GM08714 (cell line): ENCODE results near the gene GMPR2.

Experiments used
- H3K4me3 ChIP-seq: fragments of 200-500 bp; sonication (Bioruptor generic); 2 replicates; pipeline ENCODE4 v1.5.1; 2014; ENCODE audit warnings: mild to moderate bottlenecking, low read length, inconsistent platforms
- ZNF274 ChIP-seq: IDR thresholded peaks from 2 replicates; pipeline ENCODE4 v1.6.1; 2012; ENCODE audit warnings: mild to moderate bottlenecking, low read depth, low read length

GMPR2 gene

GRCh38 chr14:24232645-24233537 lies at the start of gene GMPR2:
Gene GMPR2 (plus strand): TSS chr14:24232929. CDS start chr14:24233254, 325 bp downstream.
- TF ChIP-seq ZNF274: no peak
- H3K4me3 ChIP-seq: peak within 1 kb of the TSS; percentile 79

DNA sequence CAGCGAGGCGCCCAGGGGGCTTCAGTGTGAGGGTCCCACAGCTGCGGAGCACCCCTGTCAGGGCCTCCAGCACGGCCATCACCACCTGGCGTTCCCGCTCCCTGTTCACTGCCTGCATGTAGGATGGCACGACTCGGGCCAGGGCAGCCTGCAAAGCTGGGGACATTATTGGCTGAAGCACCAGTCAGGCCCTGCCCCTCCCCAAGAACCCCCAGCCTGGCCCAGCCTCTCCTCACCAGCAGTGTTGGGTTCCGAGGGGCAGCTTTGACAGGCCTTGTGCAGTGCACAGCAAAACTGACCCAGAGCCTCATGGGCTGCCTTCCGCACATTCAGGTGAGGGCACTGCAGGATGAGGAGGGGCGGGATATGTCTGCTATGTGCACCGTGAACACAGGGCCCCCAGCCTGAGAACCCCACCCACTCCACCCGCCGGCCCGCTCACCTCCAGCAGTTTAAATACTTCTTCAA lies 49.7 kb upstream of the GMPR2 start:
- H3K4me3 ChIP-seq: no peak overlapping the region
- TF ChIP-seq ZNF274: no peak

- no peak for TF ChIP-seq ZNF274
Observed at GRCh38 chr14:24184104-24184970, 48.4 kb upstream of the GMPR2 start.

GRCh38 chr14:24185026-24185425 lies 47.7 kb upstream of the GMPR2 start:
- no peak overlapping the region for H3K4me3 ChIP-seq

More at GRCh38 chr14:24184104-24184970, 48.4 kb upstream of the GMPR2 start:
- no peak overlapping the region for H3K4me3 ChIP-seq

DNA sequence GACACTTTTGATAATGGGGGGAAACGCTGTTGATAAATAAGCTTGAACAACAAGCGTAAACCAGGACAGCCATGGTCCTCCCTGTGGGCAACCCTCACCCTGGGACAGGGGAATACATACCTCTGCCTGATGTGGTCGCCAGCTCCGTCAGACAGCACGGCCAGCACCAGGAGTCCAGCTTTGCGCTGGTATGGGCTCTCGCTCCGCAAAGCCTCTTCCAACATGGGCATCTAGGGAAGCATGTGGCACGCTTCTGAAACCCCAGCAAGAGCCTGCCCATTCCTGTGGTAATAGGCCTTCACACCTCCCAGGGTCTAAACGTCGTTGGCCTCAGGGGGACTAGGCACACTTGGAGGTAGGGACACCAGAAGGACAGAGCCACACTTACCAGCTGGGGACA lies 47.0 kb upstream of the GMPR2 start:
- no peak for TF ChIP-seq ZNF274
- H3K4me3 ChIP-seq: no peak overlapping the region

More at GRCh38 chr14:24185026-24185425, 47.7 kb upstream of the GMPR2 start:
- no peak for TF ChIP-seq ZNF274

DNA sequence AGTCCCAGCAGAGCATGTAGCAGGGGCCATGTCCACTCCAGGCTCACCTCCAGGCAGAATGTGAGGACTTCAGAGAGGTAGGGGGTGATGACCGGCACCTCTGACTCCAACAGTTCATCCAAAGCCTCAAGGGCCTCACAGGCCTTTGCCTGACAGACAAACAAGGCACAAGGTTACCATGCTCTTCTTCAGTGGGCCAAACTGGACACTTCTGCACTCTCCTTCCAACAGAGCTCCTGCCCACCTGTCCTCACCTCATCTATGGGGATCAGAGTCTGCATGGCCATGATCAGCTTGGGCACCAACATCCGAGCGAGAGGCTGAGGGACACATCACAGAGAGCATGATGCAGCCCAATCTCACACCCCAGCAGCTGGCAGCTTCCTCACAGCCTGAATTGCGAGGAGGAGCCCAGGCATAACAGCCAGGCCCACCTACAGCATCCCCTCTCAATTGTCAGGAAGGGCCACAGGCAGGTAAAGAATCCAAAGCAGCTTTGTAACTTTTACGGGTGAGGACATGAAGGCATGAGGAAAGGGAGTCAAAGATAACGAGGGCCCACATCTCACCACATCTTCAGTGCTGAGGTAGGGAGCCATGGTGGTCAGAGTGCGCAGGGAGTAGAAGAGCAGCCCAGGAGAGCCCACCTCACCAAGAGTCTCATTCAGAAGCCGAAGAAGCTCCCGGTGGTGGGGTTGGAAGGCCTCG lies 45.7 kb upstream of the GMPR2 start:
- TF ChIP-seq ZNF274: no peak
- H3K4me3 ChIP-seq: no peak overlapping the region; the same call in 1 of the 2 replicates

DNA sequence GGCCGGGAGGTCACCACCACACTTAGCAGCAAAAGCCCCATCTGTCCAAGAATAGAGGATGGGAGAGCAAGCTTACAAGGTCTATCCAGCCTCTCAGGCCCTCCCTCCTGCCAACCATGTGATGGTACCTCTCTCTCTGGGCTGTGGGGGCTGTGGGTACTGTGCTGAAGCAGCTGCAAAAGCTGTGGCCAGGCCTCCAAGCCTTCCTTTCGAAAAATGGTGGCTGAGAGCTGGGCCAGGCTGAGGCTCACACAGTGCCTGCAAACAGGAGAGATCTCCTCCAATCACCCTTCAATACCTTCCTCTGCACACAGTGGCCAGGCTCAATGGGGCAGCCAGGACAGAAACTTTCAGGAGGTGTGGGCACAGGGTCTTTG lies 45.2 kb upstream of the GMPR2 start:
- H3K4me3 ChIP-seq: peak overlapping the region; percentile 72
- no peak for TF ChIP-seq ZNF274

DNA sequence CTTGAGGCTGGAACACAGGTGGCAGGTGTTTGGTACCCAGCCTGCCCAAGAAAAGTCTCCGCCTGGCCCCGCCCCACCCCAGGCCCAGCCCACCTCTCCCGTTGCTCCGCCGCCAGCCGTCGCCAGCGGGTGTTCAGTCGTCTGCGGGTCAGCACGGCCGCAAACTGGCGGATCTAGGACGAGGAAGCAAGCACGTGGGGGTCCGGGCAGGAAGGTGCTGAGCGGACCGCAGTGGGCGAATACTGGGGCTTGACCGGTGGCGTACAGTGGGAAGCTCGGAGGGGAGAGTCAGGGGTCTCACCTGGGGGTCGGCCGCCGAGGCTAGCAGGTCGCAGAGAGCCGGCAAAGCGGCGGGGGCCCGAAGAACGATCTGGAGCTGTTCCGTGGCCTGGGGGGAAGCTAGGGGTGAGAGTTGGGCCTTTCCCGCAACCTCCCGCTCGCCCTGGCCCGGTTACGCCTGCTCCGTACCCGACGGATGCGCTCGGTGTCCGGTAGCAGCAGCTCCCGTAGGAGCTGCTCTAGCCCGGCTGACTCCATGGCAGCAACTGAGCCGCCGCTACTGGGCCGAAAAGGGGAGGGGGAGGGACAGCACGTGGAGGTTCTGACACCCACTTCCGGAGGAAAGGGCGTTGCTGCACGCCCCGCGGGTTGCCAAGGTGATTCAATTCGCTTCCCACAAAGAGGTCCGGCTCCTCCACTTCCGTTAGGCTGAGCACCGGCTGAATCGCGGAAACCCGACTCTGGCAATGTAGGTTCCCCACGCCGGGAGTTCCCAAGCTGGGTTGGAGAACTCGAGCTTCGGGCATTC lies 44.3 kb upstream of the GMPR2 start, which contains the start of gene IPO4:
TSS of gene IPO4 (minus strand) at position 566 of the 808 bp plus-strand sequence. CDS start at position 537, 29 bp downstream.
- peak within 1 kb of the TSS; percentile 72 for H3K4me3 ChIP-seq
- TF ChIP-seq ZNF274: no peak

DNA sequence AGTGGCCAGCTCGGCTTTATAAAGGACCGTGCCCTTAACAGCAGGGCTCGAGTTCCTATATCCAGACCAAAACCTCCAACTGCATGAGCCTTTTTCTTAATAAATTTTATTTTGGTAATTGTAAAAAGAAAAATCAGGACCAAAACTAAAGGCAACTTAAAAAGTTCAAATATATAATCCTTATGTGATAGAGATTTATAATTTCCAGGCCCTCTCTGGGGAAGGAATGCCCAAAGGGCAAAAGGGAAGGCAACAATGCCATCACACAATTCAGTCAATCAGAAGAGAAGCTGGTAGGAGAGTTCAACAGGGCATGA lies 43.7 kb upstream of the GMPR2 start:
- no peak overlapping the region; the same call in 1 of the 2 replicates for H3K4me3 ChIP-seq
- no peak for TF ChIP-seq ZNF274

GRCh38 chr14:24189460-24189859 lies 43.3 kb upstream of the GMPR2 start:
- no peak for TF ChIP-seq ZNF274
- H3K4me3 ChIP-seq: no peak overlapping the region

DNA sequence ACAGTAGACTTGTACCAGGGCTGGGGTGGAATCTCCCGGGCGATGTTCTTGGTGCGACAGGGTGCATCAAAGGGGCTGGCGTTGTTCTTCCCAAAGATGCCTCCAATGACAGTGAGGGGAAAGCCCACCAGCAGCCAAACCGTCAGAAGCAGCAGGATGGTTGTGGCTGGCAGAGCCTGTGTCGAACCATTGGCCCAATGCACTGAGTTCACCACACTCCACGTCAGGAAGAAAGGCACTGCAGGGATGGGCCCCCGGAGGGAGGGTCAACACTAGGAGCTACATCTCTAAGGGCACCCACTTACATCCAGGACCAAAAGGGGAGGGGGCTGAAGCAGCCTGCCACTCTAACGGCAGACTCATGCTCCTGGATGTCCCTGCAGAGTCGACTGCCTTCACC lies 42.3 kb upstream of the GMPR2 start:
- TF ChIP-seq ZNF274: no peak
- no peak overlapping the region for H3K4me3 ChIP-seq

GRCh38 chr14:24192933-24193332 lies 39.8 kb upstream of the GMPR2 start:
- TF ChIP-seq ZNF274: no peak
- no peak overlapping the region for H3K4me3 ChIP-seq
